Measurements from ENCODE around the gene ADD2.

GRCh38 chr2:70633508-70633907 lies 134.5 kb downstream of the ADD2 start:
- TF ChIP-seq CTCF (IDR thresholded peaks at IDR 0.05): no peak
- no peak for TF ChIP-seq POLR2A (IDR thresholded peaks at IDR 0.05)

Measured in adrenal gland (tissue), 5 donors.